ENCODE measurements around the gene EI24.
A peak's percentile ranks its signal among the peaks of the same experiment; 100 is the strongest.
"Not testable (repeated sequence)": the region's sequence is repeated elsewhere in the genome, so short reads cannot be mapped to it uniquely, and the experiment has no call there.

EI24 gene

GRCh38 chr11:125568970-125569914 is at the start of gene EI24:
Gene EI24 (plus strand): TSS chr11:125569477. CDS start chr11:125572528, 3,051 bp downstream.
- DNase-seq: peak; percentile 94

GRCh38 chr11:125519860-125520834 is 49.1 kb upstream of the EI24 start:
- no peak for DNase-seq

DNA sequence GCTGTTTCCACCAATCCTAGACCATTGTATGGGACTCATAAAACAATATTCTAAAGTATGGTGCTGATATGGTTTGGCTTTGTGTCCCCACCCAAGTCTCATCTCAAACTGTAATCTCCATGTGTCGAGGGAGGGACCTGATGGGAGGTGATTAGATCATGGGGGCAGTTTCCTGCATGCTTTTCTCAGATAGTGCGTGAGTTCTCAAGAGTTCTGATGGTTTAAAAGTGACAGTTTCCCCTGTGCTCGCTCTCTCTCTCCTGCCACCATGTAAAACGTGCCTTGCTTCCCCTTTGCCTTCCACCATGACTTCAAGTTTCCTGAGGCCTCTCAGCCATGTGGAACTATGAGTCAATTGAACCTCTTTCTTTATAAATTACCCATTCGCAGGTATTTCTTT is 44.0 kb upstream of the EI24 start:
- DNase-seq: no peak

GRCh38 chr11:125532668-125533067 is 36.6 kb upstream of the EI24 start:
- no peak for DNase-seq

- no peak for DNase-seq
Measured at GRCh38 chr11:125535585-125535984, 33.7 kb upstream of the EI24 start.

GRCh38 chr11:125536834-125537233 is 32.4 kb upstream of the EI24 start:
- DNase-seq: not testable (repeated sequence)

DNA sequence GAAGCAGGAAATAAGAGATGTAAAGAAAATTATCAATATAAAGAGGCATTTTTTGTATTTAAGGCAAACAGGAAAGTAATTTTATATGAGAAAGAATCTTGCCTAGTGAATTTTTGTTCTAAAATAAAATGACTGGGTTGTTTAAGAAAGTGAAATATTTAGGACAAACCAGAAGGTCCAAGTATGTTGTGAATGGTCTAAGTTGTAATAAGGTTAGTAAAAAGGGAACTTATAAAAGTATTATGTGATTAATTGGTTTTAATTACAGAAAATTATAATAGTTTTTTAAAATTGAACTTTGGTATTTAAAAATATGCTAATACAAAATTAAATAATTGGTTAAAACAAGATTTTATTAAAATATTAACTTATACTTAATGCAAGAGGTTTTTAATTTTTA is 26.6 kb upstream of the EI24 start:
- no peak for DNase-seq

- DNase-seq: no peak
Measured at GRCh38 chr11:125550780-125551179, 18.5 kb upstream of the EI24 start.

GRCh38 chr11:125551835-125552342 is 17.4 kb upstream of the EI24 start:
- DNase-seq: no peak

GRCh38 chr11:125552927-125553326 is 16.4 kb upstream of the EI24 start:
- DNase-seq: no peak

GRCh38 chr11:125553357-125553756 is 15.9 kb upstream of the EI24 start:
- no peak for DNase-seq

DNA sequence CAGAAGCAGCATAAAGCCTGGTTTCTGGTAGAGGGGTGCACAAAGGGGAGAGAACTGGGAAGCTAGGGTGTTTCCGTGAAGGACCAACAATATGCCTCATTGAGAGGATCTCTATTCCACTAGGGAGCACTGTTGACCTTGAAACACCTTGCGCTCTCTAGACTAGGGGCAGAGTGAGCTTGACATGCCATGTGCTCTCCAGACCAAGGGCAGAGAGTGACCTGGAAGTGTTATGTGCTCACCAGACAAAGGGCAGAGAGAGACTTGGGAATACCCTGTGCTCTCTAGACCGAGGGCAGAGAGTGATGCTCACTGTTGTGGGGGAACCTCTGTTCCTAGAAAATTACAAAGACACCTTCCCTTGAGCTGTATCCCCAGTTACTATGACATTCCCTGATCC is 15.2 kb upstream of the EI24 start:
- DNase-seq: no peak

DNA sequence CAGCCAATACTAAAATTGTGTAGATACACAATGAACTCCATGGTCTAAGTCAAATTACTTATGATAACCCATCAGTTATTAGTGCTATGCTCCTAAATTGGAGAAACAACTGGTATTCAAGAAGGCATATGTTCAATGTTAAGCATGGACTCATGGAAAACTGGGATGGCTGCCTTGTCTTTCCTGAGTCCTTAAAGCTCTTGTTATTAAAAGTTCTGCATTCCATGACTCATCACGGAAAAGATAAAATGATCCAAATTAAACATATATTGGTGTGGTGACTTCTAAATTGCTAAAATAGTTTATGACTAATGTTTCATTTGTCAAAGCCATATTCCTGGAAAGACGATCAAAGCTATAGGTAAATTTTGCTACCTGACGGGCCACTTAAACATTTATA is 9.4 kb upstream of the EI24 start:
- no peak for DNase-seq

DNA sequence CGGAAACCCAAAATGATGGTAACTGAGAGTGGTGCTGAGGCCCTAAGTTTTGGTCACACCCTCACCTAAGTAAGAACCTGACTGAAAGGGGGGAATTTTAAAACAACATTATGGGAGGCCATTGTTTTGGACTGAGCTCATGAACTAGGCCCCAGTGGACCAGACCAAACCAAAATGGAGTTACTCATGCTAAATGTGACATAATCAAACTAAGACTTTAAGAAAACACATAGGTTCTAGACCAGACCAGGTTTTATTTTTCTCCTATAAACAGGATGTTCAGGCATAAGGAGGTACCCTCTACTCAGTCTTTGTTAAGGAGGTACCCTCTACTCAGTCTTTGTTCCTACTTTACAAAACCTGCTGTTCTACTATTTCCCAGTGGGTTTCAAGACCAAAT is 7.4 kb upstream of the EI24 start:
- DNase-seq: no peak

DNA sequence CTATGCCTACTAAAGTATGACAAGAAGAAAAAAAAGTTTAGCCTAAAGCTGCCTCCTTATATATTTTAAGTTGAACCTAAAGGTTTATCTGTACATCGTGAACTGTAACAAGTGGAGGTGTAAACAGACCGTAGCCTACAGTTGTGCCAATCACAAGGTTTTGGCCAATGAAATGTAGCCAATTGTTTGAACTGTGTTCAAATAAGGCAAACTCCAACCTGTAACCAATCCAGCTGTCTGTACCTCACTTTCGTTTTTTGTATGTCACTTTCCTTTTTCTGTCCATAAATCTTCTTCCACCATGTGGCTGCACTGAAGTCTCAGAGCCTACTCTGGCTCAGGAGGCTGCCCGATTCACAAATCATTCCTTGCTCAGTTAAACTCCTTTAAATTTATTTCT is 6.8 kb upstream of the EI24 start:
- DNase-seq: no peak

DNA sequence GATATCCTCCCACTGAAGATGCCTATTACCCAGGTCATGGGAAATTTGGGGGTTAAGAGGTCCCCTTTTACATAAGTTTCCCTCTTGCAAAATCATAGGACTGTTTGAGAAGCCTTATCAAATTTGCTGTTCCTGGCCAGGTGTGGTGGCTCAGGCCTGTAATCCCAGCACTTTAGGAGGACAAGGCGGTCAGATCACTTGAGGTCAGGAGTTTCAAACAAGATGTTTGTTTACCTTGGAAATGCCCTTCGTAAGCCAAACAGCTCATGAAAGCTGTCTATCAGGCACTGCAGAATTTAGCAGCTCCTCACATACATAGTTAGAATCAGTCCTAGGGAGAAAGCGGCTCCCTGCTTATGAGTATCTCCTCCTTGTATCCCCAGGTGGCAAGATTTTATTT is 4.9 kb upstream of the EI24 start:
- no peak for DNase-seq

DNA sequence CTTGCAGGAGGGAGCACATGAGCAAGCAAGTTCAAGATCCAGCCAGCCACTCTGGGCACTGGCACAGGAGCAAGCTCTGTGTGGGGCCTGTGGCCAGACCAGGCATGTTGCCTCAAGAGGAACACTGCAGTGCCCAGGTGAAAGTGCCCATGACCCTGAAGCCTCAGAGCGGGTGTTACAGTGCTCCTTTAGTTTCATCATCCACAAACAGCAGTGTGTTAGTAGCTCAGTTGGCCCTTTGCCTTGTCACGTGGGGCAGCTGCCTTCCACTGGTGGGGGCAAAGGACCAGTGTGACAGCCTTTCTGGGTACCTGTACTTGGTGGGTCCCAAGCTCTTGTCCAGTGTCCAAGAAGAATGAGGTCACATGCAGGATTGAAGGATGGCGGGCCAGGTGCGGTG is 3.0 kb upstream of the EI24 start:
- DNase-seq: no peak

DNA sequence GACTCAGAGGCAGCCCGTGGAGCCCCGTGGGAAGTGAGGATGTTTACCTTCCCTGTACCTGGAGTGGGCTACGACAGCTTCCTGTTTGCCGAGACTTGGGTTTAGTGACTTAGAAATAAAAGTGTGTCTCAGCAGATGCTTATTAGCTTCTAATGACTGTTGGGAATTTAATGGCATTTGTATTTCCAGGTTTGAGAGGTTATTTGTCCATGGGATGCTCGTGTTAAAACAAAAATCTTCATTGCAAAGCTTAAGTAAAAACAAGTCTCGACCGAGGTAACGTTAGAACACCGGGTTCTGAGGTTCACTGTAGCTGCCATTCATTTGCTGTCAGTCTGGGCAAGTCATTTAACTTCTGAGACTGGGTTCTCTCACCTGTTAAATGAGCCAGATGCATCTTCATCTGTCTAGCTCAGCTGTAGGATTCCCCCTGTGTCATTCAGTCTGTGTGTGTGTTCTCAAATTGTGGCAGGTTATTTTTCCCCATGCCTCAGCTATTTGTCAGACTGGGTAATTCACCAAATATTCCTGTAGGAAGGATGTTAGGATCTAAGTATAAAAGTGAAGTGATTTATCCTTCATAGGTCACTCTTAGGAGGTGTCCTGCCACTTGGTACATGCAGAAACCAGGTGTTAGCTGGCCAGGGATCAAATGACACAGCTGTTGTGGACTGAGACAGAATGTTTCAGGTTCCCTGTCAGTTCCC is 791 bp downstream of the EI24 start:
- peak; percentile 49 for DNase-seq

DNA sequence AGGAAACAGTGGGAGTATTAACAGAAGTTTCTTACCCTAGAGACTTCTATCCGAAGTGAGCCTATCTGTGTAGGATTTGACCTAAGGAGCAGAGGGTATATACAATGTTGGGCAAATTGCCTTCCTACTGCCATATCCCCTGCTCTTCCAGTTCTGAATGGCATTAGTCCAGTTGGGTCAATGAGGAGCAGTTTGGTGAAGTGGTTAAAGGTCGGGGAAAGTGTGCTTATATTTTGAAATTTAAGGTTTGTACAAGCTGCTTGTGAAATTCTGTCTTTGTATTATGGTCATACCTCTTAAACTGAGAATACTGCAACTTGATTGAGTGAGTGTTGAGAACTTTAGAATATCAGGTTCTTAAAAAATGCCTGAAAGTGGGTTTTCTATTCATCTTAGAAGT is 1.7 kb downstream of the EI24 start:
- no peak for DNase-seq

GRCh38 chr11:125572916-125573315 is 3.6 kb downstream of the EI24 start:
- DNase-seq: no peak

DNA sequence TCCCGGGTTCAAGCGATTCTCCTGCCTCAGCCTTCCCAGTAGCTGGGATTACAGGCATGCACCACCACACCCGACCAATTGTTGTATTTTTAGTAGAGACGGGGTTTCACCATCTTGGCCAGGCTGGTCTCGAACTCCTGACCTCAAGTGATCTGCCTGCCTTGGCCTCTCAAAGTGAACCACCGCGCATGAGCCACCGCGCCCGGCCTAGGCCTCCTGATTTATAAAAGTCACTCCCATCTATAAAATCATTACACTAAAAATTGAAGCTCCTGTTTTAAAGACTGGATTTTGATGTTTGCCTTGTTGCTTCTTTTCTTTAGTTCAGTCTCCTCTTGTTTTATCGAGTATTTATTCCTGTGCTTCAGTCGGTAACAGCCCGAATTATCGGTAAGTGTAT is 7.9 kb downstream of the EI24 start:
- not testable (repeated sequence) for DNase-seq

DNA sequence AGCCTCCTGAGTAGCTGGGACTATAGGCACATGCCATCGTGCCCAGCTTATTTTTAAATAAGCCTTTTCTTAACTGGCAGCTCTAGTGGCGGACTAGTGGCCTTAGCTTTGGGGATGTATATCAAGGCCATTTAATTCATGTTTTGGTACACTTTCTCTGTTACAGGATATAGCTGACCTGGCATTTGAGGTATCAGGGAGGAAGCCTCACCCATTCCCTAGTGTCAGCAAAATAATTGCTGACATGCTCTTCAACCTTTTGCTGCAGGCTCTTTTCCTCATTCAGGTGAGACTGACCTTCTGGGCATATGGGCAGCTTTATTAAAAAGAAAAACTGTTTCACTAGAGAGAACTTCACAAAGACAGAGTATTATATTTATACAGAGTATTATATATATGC is 9.5 kb downstream of the EI24 start:
- no peak for DNase-seq

DNA sequence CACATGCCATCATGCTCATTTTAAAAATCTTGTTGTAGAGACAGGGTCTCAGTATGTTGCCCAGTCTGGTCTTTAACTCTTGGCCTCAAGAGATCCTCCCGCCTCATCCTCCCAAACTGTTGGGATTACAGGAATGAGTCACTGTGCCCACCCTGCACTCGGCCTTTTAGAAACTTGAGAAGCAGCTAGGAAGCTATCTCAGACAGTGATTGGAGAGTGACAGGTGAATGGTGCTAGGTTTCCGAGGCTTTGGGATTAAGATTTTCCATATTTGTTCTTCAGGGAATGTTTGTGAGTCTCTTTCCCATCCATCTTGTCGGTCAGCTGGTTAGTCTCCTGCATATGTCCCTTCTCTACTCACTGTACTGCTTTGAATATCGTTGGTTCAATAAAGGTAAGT is 10.5 kb downstream of the EI24 start:
- no peak for DNase-seq

All from activated CD4-positive, alpha-beta T cell treated with anti-CD3 and anti-CD28 coated beads, Interleukin-2, Interleukin-6, amounts not matched to agents 100 ng/mL and 50 ng/mL, durations not matched to agents 16 hours and 8 hours (primary cell).